ENCODE data around the gene SLC6A2. TPM values are rescaled to one million over a fixed set of nuclear protein-coding genes. Genes with fewer than 3 reads are reported as not detected.

The SLC6A2 gene
- total RNA-seq, 4 donors from 2014 or later = 0.65 to 1.7 (median 1.3) TPM; not detected in 1

DNA sequence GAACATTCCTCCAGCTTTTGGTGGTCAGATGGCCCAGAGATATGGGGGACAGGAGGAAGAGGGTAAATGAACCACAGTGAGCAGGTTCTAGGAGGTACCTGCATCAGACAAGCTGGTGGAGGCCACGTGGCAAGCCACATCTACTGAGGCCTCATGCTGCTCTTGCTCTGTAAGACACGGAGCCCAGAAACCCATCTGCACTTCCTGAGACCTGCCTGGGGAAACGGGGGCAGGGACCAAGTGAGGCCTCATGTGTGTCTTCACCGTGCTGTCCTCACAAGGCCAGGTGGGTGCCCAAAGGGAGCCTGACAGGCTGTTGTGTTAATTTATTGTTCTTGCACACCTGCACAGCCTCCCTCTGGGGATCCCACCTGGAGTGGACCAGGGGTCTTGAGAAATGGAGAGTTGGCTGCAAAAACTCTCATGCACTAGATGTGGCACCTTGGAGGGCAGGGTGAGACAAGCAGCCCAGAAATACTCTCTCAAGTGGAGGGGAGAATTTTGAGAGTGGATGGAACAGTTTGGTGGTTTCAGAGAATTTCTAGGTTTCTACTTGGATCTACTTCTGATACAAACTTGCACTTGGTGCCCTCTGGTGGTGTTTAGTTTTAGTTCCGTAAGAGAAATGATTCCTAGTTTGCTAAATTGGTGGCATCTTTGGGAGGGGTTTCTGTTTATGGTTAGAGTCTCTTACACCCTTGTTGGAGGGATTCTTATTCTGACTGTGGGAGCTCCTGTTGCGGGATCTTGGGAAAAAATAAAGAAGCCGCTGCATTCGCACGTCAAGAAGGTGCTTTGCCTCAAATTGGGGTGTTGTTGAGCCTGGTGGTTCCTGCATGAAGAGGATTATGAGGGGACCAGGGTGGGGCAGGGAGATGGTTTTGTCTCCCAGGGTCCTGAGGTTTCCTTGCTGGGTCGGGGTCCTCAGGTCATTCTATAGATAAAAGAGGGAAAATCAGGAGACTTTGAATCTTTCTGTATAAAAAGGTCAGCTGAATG lies 47.5 kb downstream of the SLC6A2 start:
- TF ChIP-seq CTCF (IDR thresholded peaks at IDR 0.05; ENCODE audit: low read depth) = no peak

DNA sequence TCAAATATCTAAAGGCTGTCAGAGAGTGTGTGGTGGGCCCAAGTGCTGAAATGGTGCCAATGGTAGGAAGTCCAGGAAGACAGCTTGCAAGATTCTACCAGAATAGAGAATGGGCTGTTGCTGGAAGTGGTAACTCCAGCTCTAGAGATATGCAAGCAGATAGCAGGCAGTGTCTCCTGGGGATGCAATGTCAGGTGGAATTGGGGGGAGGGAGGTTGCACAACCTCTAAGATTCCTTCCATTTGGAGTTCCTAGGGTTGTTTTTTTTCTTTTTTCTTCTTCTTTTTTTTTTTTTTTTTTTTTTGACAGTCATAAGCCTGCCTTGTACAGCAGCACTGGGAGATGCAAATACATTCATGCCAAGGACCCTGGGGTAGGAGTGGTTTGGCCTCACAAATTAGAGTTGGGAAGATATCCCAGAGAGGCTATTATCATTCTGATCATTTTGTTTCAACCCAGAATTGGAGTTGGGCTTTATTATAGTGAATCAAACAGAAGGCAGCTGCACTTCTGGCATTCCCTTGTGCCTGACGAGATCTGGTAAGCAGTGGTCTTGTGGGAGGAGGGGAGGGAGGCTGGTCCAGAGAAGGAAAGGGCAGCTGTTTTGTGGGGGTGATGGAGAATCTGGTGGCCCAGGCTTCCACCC lies 51.1 kb downstream of the SLC6A2 start:
- TF ChIP-seq CTCF (IDR thresholded peaks at IDR 0.05; ENCODE audit: low read depth) = no peak

- no peak for TF ChIP-seq CTCF (IDR thresholded peaks at IDR 0.05; ENCODE audit: low read depth)
Observed at GRCh38 chr16:55709801-55710200, 54.0 kb downstream of the SLC6A2 start.

GRCh38 chr16:55710466-55710865 lies 54.7 kb downstream of the SLC6A2 start:
- TF ChIP-seq CTCF (IDR thresholded peaks at IDR 0.05; ENCODE audit: low read depth) = no peak

GRCh38 chr16:55711959-55712876 lies 56.4 kb downstream of the SLC6A2 start:
- TF ChIP-seq CTCF (IDR thresholded peaks at IDR 0.05; ENCODE audit: low read depth) = no peak

DNA sequence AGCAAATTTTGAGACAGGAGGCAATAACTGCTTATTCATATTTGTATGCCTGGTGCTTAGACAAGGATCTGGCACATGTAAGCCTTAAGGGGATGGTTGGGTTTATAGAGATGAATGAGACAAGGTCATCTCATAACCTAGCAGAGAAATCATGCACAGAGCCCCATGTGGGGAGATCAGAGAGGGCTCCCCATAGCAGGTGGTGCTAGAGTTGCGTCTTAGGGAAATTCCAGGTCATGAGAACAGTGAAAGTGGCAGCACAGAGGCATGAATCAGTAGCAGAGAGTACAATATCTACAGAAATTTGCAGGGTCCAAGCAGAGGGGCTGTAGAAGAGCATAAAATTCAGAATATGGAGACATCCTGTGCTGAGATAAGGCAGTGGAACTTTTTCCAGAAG lies 57.3 kb downstream of the SLC6A2 start:
- TF ChIP-seq CTCF (IDR thresholded peaks at IDR 0.05; ENCODE audit: low read depth) = no peak

Measured in subcutaneous adipose tissue (tissue), 4 donors.